Measurements from ENCODE around the gene CLEC16A.
A peak's percentile ranks its signal among the peaks of the same experiment; 100 is the strongest.

CLEC16A gene

GRCh38 chr16:11097787-11098167, 153.4 kb downstream of the CLEC16A start:
- no peak for TF ChIP-seq CTCF (IDR thresholded peaks at IDR 0.05; ENCODE audit: insufficient read depth, low read length, missing control alignments)
- ChIA-PET POLR2A (interaction anchor here (0.6 kb wide), 1 partner anchor 34 kb away, joined by 3 read pairs; no protein-coding TSS in a partner anchor), CTCF (interaction anchor here (1.0 to 1.6 kb wide), 3 partner anchors 15 to 158 kb away, joined by 3 read pairs; no protein-coding TSS in a partner anchor)
- DNase-seq (ENCODE audit: low read depth, low spot score) = no peak
- H3K4me3 ChIP-seq (ENCODE audit: low read depth, low read length) = no peak overlapping the region

GRCh38 chr16:11098601-11099390, 154.4 kb downstream of the CLEC16A start:
- ChIA-PET POLR2A (no interaction called here), CTCF (interaction anchor here (1.0 to 1.6 kb wide), 2 partner anchors 11 to 157 kb away, joined by 3 read pairs; no protein-coding TSS in a partner anchor)
- no peak for TF ChIP-seq CTCF (IDR thresholded peaks at IDR 0.05; ENCODE audit: insufficient read depth, low read length, missing control alignments)
- no peak for DNase-seq (ENCODE audit: low read depth, low spot score)
- no peak overlapping the region for H3K4me3 ChIP-seq (ENCODE audit: low read depth, low read length)

- POLR2A ChIA-PET = interaction anchor here (1.3 kb wide), 1 partner anchor 22 kb away, joined by 5 read pairs; no protein-coding TSS in a partner anchor
- no peak for DNase-seq (ENCODE audit: low read depth, low spot score)
- H3K4me3 ChIP-seq (ENCODE audit: low read depth, low read length) = no peak overlapping the region
- CTCF ChIA-PET = interaction anchor here (1.2 to 1.7 kb wide), 2 partner anchors 8 to 9 kb away, joined by 3 to 8 read pairs; no protein-coding TSS in a partner anchor
- no peak for TF ChIP-seq CTCF (IDR thresholded peaks at IDR 0.05; ENCODE audit: insufficient read depth, low read length, missing control alignments)
These were observed 155.4 kb downstream of the CLEC16A start for GRCh38 chr16:11099672-11100205.

- TF ChIP-seq CTCF (IDR thresholded peaks at IDR 0.05; ENCODE audit: insufficient read depth, low read length, missing control alignments) = peak; percentile 31
- POLR2A ChIA-PET = interaction anchor here (1.3 kb wide), 1 partner anchor 22 kb away, joined by 5 read pairs; no protein-coding TSS in a partner anchor
- no peak for DNase-seq (ENCODE audit: low read depth, low spot score)
- CTCF ChIA-PET = interaction anchor here (0.7 to 1.7 kb wide), 4 partner anchors 8 to 137 kb away, joined by 3 to 8 read pairs (median 3); no protein-coding TSS in a partner anchor
- H3K4me3 ChIP-seq (ENCODE audit: low read depth, low read length) = no peak overlapping the region
These were observed 155.9 kb downstream of the CLEC16A start for GRCh38 chr16:11100239-11100750.

- no peak overlapping the region for H3K4me3 ChIP-seq (ENCODE audit: low read depth, low read length)
- CTCF ChIA-PET = interaction anchor here (0.8 to 1.7 kb wide), 5 partner anchors 9 to 138 kb away, joined by 3 to 8 read pairs (median 3); no protein-coding TSS in a partner anchor
- no peak for DNase-seq (ENCODE audit: low read depth, low spot score)
- no peak for TF ChIP-seq CTCF (IDR thresholded peaks at IDR 0.05; ENCODE audit: insufficient read depth, low read length, missing control alignments)
- POLR2A ChIA-PET = no interaction called here
These were observed 156.9 kb downstream of the CLEC16A start for GRCh38 chr16:11101283-11101682.
